NCI-H1417 treated with DMSO at 0.1 percent for 48 hours (cell line): Measurements from ENCODE around the gene RBBP8.

ENCODE experiments used
- DNase-seq: peaks from one replicate; lab custom pipeline; 2025; lab: John Stamatoyannopoulos, UW

The RBBP8 gene

DNA sequence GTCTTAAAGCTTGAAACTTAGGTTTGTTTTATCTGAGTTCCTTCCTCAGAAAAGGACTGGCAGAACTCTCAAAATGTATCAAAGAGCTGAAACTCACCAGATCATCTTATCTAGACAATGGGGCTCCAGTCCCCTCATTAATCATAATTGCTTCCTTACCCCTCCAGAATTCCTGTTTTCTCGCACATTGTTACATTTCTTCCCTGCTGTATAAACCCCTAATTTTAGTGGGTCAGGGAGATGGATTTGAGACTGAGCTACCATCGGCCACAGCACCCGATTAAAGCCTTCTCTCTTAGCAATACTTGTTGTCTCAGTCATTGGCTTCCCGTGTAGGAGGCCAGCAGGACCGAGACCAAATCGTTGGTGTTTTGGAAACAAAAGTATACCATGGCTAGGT lies 130.4 kb downstream of the RBBP8 start:
- DNase-seq, result no peak

DNA sequence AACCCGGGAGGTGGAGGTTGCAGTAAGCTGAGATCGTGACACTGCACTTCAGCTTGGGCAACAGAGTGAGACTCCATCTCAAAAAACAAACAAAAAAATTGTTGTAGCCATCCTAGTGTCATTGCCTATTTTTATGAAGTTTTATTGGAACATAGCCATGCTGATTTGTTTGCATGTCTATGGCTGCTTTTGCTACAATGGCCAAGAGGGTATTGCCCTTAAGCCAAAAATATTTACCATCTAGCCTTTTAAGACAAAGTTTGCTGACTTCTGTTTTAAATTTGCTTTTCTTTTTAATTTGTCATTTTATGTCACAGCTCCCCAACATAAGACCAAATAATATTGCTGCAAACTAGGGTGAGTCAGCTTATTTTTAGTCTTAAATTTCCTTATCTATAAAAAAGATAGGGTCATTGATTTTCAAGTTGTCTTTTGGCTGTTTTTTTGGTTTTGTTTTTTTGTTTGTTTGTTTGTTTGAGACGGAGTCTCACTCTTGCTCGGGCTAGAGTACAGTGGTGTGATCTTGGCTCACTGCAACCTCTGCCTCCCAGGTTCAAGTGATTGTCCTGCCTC lies 132.2 kb downstream of the RBBP8 start:
- no peak for DNase-seq

DNA sequence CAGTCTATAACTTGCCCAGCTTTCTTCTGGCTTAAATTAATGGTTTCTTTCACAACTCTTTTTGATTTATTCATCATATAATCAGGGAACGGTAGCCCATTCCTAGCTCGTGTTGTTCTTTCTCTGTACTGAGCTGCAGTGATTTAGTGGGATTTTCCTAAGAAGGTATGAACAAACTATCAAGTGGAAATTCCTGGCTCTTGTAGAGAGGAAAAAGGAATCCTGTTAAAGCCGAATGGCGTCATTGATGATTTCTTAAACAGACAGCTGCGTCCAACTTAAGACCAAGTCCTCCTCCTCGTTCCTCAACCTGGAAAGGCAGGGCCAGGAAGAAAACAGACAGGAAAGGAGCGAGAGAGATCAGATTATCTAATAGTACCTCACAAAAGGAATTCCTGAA lies 132.9 kb downstream of the RBBP8 start:
- DNase-seq, result no peak

DNA sequence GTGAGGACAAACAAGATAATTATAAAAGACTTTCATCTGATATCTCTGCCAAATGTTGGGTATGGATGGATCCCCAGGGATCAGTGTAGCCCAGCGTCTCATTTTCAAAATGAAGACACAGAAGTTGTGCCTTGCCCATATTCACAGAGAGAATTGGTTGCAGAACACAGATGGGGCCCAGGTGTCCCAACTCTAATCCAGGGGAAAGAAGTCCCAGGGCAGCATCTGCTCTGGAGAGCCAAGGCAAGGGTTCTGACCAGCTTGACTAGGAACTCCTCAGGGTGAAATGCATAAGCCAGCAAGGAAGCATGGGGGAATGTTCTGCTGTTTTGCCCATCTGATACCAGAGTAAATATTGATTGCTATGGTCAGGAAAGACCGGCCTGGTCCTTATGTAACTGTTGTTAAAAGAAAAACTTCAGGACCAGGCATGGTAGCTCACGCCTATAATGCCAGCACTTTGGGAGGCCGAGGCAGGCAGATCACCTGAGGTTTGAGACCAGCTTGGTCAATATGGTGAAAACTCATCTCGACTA lies 133.4 kb downstream of the RBBP8 start:
- DNase-seq, result no peak

DNA sequence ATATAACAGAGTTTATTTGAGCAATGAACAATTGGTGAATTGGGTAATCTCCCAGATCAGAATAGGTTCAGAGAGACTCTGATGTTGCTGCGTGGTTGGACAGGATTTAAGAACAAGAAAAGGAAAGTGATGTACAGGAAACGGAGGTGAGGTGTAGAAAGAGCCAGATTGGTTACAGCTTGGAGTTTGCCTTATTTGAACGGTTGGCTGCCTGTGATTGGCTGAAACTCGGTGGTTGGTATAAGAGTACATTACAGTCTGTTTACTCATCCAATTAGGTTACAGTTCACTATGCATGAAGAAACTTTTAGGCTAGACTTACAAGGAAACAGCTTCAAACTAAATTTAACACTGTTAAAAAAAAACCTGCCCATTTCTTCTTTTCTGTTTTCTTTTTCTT lies 134.1 kb downstream of the RBBP8 start:
- no peak for DNase-seq

DNA sequence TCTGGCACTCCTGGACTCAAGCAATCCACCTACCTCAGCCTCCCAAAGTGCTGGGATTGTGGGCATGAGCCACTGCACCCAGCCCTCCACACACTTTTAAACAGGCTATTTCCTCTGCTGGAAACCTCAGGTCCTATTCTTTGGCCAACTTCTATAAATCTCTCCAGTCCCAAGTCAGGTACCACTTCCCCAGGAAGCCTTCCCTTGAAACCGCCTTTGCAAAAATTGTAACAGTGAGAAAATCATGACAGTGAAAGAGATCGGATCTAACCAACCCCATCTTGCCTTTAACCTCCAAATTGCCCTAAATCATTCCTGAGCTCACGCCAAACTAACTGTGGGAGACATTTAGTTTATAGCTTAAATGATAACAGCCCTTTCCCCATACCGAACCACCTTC lies 134.9 kb downstream of the RBBP8 start:
- no peak for DNase-seq

DNA sequence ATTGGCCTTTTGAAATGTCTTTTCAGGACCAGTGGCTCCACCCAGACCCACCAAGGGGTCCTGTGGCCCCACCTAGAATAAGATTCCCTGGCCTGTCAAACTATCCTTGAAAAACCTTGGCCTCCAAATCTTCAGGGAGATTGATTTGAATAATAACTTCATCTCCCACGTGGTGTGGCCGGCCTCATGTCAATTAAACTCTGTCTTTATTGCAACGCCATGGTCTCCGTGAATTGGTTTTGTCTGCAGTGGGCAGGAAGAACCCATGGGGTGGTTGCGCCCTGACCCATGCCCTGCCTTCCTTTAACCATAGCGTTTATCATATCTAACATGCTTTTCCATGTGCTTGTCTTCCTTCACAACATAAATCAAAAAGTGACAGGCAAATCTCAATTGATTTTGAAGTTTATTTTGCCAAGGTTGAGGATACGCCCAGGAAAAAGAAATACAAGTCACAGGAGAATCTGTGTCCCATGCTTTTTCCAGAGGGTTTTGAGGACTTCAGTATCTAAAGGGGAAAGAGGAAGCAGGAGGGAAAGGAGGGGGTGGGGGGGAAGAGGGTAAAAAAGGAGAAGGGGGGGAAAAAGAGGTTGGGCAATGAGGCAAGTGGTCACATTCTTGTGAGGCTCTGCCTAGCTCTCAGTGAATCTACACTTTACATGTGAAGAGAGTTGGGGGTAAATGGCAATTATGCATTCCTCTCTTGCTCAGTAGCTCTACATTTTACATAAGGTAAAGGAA lies 135.6 kb downstream of the RBBP8 start:
- no peak for DNase-seq

DNA sequence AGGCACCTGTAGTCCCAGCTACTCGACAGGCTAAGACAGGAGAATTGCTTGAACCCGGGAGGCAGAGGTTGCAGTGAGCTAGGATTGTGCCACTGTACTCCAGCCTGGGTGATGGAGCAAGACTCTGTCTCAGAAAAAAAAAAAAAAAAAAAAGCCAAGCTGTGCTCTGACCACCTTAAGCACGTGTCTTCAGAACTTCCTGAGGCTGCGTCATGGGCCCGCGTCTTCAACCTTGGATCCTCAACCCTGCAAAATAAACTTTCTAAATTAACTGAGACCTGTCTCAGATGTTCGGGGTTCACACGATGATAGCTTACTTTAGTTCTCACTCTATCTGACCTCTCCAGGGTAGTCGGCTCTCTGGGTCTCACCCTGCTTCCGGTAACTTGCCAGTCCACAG lies 136.4 kb downstream of the RBBP8 start:
- DNase-seq, result no peak

DNA sequence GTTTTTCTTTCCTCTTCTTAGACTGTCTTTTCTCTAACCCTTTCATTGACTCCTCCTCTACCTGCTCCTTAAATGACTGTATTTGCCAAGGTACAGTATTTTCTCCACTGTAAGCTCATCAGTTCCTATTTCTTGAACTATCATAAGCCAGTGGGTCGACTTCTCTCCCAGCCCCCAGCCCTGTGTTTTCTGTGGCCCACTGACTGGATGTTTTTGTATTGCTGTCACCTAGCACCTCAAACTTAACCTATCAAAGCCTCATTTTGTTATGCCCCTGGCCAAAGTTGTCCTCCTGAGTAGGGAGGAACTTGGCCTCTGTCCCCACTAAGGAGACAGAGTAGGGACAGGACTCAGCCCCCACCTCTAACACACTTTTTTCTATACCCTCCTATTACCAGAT lies 136.8 kb downstream of the RBBP8 start:
- DNase-seq, result no peak

DNA sequence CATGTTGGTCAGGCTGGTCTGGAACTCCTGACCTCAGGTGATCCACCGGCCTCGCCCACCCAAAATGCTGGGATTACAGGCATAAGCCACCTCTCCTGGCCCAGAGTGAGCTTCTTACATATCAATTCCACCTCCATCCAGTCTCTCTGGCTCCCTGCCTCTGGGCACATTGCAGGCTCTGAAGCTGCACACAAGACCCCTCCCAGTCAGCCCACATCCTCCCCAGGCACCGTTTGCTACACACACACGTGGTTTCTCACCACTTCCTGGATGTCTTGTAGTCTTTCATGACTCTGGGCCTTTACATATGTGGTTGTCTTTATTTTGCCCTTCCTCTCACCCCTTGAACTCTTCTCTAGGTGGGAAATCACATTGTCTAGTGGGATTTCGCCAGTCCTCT lies 138.2 kb downstream of the RBBP8 start:
- no peak for DNase-seq

DNA sequence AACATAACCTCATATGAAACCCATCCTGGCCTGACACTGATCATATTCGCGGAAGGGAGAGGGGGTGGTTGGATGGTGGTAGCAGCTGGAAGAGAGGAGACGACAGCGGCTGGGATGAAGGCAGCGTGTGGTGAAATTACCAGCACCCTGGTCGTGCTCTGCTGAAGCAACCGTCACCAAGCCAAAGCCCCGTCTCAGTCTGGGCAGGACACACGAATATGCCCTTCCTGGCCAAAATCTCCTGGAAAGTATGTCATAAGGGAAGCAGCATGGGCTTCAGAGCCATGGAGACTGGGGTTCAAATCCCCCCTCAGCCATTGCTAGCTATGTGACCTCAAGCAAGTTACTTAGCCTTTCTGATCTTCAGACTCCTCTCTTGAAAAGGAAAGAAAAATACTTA lies 139.0 kb downstream of the RBBP8 start:
- no peak for DNase-seq

DNA sequence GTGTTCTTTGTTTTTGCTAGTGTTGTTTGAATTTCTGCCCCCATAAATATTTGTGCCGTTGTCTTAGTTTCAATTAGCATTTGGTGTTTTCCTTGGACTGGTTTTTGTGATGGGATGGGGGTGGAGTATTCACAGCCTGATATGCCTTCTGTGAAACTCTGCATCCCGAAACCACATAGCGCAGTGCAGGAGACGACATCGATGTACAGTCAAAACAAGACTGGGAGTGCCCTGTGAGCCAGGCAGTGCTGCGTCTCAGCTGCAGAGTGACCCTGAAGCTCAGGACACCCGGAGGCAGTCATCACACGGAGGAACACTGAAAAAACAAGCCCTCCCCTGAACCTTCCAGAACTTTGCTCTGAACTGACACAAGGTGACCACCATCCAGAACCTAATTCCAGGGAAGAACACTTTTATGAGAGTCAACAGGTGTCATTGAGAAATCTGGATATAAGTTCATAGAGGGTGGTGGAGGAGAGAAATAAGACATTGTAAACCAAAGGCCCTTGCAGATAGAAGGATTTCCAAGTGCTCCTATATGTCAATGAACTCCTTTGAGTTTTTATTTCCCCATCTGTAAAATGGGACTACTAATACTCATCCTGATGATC lies 141.0 kb downstream of the RBBP8 start:
- DNase-seq, result no peak
